Measurements from ENCODE around the gene LRP6. TPM values are rescaled to one million over a fixed set of nuclear protein-coding genes. Genes with fewer than 3 reads are reported as not detected.

LRP6 gene
- total and polyA plus RNA-seq, 4 donors: 5.4 to 57.0 (median 25.5) TPM

DNA sequence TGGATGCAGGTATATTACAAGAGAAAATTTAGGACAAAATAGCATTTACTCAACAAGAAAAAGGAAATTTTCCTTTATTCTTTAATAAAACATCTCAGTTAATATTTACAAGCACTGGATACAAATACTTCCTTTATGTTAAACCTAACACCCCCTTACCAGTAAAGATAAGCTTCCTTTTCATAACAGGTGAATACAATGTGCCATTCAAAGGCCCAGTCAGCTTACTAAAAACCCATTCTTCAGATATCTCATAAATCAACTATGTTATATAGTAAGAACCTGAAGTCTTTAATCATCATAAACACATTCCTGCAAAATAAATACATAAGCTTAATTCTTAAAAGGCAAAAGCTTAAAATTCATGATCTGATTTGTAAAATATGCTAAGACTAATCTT lies 52.6 kb downstream of the LRP6 start:
- no peak for DNase-seq
- ATAC-seq (ENCODE audit: low FRiP score): no peak
- no peak overlapping the region for H3K27ac ChIP-seq (ENCODE audit: low read depth in 1 of 2, low read length in 2 of 2)

GRCh38 chr12:12212769-12213168 lies 54.1 kb downstream of the LRP6 start:
- Histone ChIP-seq H3K27ac (ENCODE audit: low read depth in 1 of 2, low read length in 2 of 2) (no peak overlapping the region), H3K27me3 (ENCODE audit: control insufficient read depth in 1 of 2, insufficient read depth in 2 of 2, low read length in 1 of 2) (no peaks in the 10 kb centered on the region), H3K4me1 (ENCODE audit: control insufficient read depth in 1 of 2, insufficient read depth in 2 of 2, low read length in 2 of 2) (no peaks in the 10 kb centered on the region), H3K36me3 (ENCODE audit: control insufficient read depth in 1 of 2, insufficient read depth in 2 of 2, low read length in 1 of 2) (no peaks in the 10 kb centered on the region), H3K9me3 (ENCODE audit: control insufficient read depth, low read length) (no peaks in the 10 kb centered on the region), H3K4me3 (ENCODE audit: low read length in 2 of 2) (no peak overlapping the region)
- intact Hi-C loops (cut with DNase I): no loop called here
- ATAC-seq (ENCODE audit: low FRiP score): no peak
- no peak for DNase-seq
- 91 to 93% methylated on average over 1 of the region's 1 CpG for WGBS, 2 donors

More for the DNA sequence above, 52.6 kb downstream of the LRP6 start:
- no peak overlapping the region for H3K4me3 ChIP-seq (ENCODE audit: low read length in 2 of 2)
- no peaks in the 10 kb centered on the region for H3K36me3 ChIP-seq (ENCODE audit: control insufficient read depth in 1 of 2, insufficient read depth in 2 of 2, low read length in 1 of 2)
- H3K27me3 ChIP-seq (ENCODE audit: control insufficient read depth in 1 of 2, insufficient read depth in 2 of 2, low read length in 1 of 2): no peaks in the 10 kb centered on the region
- intact Hi-C loops (cut with DNase I): no loop called here
- H3K9me3 ChIP-seq (ENCODE audit: control insufficient read depth, low read length): no peaks in the 10 kb centered on the region
- H3K4me1 ChIP-seq (ENCODE audit: control insufficient read depth in 1 of 2, insufficient read depth in 2 of 2, low read length in 2 of 2): no peaks in the 10 kb centered on the region

- 94% methylated on average over 5 of the region's 5 CpGs for WGBS, 2 donors
- intact Hi-C loops (cut with DNase I): no loop called here
- H3K36me3 ChIP-seq (ENCODE audit: control insufficient read depth in 1 of 2, insufficient read depth in 2 of 2, low read length in 1 of 2): no peaks in the 10 kb centered on the region
- no peaks in the 10 kb centered on the region for H3K27me3 ChIP-seq (ENCODE audit: control insufficient read depth in 1 of 2, insufficient read depth in 2 of 2, low read length in 1 of 2)
- no peak for DNase-seq
- no peaks in the 10 kb centered on the region for H3K4me1 ChIP-seq (ENCODE audit: control insufficient read depth in 1 of 2, insufficient read depth in 2 of 2, low read length in 2 of 2)
- no peak for ATAC-seq (ENCODE audit: low FRiP score)
- H3K9me3 ChIP-seq (ENCODE audit: control insufficient read depth, low read length): no peaks in the 10 kb centered on the region
- no peak overlapping the region for H3K4me3 ChIP-seq (ENCODE audit: low read length in 2 of 2)
- H3K27ac ChIP-seq (ENCODE audit: low read depth in 1 of 2, low read length in 2 of 2): no peak overlapping the region
These were observed 55.9 kb downstream of the LRP6 start for GRCh38 chr12:12210983-12211382.

GRCh38 chr12:12210416-12210815 lies 56.4 kb downstream of the LRP6 start:
- H3K27me3 ChIP-seq (ENCODE audit: control insufficient read depth in 1 of 2, insufficient read depth in 2 of 2, low read length in 1 of 2): no peaks in the 10 kb centered on the region
- DNase-seq (no peak), ATAC-seq (ENCODE audit: low FRiP score) (no peak)
- intact Hi-C loops (cut with DNase I): no loop called here
- no peaks in the 10 kb centered on the region for H3K4me1 ChIP-seq (ENCODE audit: control insufficient read depth in 1 of 2, insufficient read depth in 2 of 2, low read length in 2 of 2)
- no peak overlapping the region for H3K27ac ChIP-seq (ENCODE audit: low read depth in 1 of 2, low read length in 2 of 2)
- H3K4me3 ChIP-seq (ENCODE audit: low read length in 2 of 2): no peak overlapping the region
- WGBS, 2 donors: 83 to 89% methylated on average over 1 of the region's 1 CpG
- H3K36me3 ChIP-seq (ENCODE audit: control insufficient read depth in 1 of 2, insufficient read depth in 2 of 2, low read length in 1 of 2): no peaks in the 10 kb centered on the region
- no peaks in the 10 kb centered on the region for H3K9me3 ChIP-seq (ENCODE audit: control insufficient read depth, low read length)

DNA sequence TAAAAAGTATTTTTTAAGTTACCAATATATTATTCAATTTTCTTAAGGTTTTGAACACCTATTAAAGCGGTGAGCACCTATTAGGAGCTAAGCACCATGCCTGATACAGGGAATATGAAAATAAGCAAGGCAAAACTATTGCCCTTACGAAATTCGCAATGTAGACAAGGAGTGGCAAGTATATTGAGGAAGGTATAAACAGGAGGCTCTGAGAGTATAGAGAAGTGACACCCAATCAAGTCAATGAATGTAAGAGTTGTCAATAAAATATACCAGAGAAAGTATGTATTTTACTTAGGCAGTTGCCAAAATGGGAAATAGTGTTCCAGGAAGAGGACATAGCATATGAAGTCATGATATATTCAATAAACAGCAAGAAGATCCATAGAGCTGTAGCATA lies 57.2 kb downstream of the LRP6 start:
- no peaks in the 10 kb centered on the region for H3K9me3 ChIP-seq (ENCODE audit: control insufficient read depth, low read length)
- H3K4me1 ChIP-seq (ENCODE audit: control insufficient read depth in 1 of 2, insufficient read depth in 2 of 2, low read length in 2 of 2): no peaks in the 10 kb centered on the region
- no peaks in the 10 kb centered on the region for H3K27me3 ChIP-seq (ENCODE audit: control insufficient read depth in 1 of 2, insufficient read depth in 2 of 2, low read length in 1 of 2)
- no peaks in the 10 kb centered on the region for H3K36me3 ChIP-seq (ENCODE audit: control insufficient read depth in 1 of 2, insufficient read depth in 2 of 2, low read length in 1 of 2)
- whole genome bisulfite sequencing, 2 donors: 96 to 99% methylated on average over 3 of the region's 3 CpGs
- DNase-seq (no peak), ATAC-seq (ENCODE audit: low FRiP score) (no peak)
- intact Hi-C loops (cut with DNase I): no loop called here
- H3K27ac ChIP-seq (ENCODE audit: low read depth in 1 of 2, low read length in 2 of 2): no peak overlapping the region
- no peak overlapping the region for H3K4me3 ChIP-seq (ENCODE audit: low read length in 2 of 2)

DNA sequence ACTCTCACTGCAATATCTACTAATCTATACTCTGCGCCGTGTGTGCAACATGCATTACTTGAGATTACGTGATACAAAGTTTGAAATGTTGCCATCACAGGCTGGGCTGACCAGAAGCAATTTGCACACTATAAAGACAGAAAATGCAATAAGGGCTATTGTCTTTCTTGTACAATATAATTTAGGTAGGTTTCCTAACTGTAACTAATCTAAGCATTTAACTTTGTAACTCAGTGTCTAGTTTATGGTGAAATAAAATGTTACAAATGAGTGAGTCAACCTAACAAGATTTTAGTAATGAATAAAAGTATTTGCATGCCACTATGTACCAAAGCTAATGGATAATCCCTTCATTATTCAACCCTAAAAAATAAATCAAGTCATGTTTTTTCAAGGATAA lies 57.8 kb downstream of the LRP6 start:
- intact Hi-C loops (cut with DNase I): no loop called here
- 64 to 77% methylated on average over 3 of the region's 3 CpGs for WGBS, 2 donors
- H3K4me3 ChIP-seq (ENCODE audit: low read length in 2 of 2): no peak overlapping the region
- H3K27ac ChIP-seq (ENCODE audit: low read depth in 1 of 2, low read length in 2 of 2): no peak overlapping the region
- H3K36me3 ChIP-seq (ENCODE audit: control insufficient read depth in 1 of 2, insufficient read depth in 2 of 2, low read length in 1 of 2): no peaks in the 10 kb centered on the region
- H3K4me1 ChIP-seq (ENCODE audit: control insufficient read depth in 1 of 2, insufficient read depth in 2 of 2, low read length in 2 of 2): no peaks in the 10 kb centered on the region
- DNase-seq (no peak), ATAC-seq (ENCODE audit: low FRiP score) (no peak)
- H3K9me3 ChIP-seq (ENCODE audit: control insufficient read depth, low read length): no peaks in the 10 kb centered on the region
- H3K27me3 ChIP-seq (ENCODE audit: control insufficient read depth in 1 of 2, insufficient read depth in 2 of 2, low read length in 1 of 2): no peaks in the 10 kb centered on the region

DNA sequence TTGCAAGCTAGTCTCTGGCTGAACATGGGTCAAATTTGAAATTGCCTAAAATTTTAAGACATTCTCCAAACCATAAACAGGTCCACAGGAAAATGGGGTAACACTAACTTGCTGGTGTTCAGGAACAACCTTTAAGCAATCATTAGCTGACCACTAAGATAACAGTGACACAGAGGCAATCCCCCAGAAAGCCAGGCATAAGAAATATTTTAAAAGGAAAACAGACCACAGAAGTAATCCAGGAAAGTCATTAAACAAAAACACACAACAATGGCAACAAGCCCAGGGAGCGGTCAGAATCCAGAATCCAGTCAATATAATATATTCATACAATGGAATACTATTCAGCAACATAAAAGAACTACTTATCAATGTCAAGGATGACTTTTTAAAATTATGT lies 59.1 kb downstream of the LRP6 start:
- ATAC-seq (ENCODE audit: low FRiP score): no peak
- WGBS, 2 donors: 97% methylated on average over 1 of the region's 1 CpG

GRCh38 chr12:12206776-12207388 lies 60.0 kb downstream of the LRP6 start:
- Histone ChIP-seq H3K27me3 (ENCODE audit: control insufficient read depth in 1 of 2, insufficient read depth in 2 of 2, low read length in 1 of 2) (no peaks in the 10 kb centered on the region), H3K4me1 (ENCODE audit: control insufficient read depth in 1 of 2, insufficient read depth in 2 of 2, low read length in 2 of 2) (no peaks in the 10 kb centered on the region), H3K27ac (ENCODE audit: low read depth in 1 of 2, low read length in 2 of 2) (no peak overlapping the region), H3K9me3 (ENCODE audit: control insufficient read depth, low read length) (no peaks in the 10 kb centered on the region), H3K4me3 (ENCODE audit: low read length in 2 of 2) (no peak overlapping the region), H3K36me3 (ENCODE audit: control insufficient read depth in 1 of 2, insufficient read depth in 2 of 2, low read length in 1 of 2) (no peaks in the 10 kb centered on the region)
- WGBS, 2 donors: 86 to 87% methylated on average over 5 of the region's 5 CpGs
- no peak for ATAC-seq (ENCODE audit: low FRiP score)
- no peak for DNase-seq
- intact Hi-C loops (cut with DNase I): no loop called here

More for the DNA sequence above, 59.1 kb downstream of the LRP6 start:
- H3K9me3 ChIP-seq (ENCODE audit: control insufficient read depth, low read length): no peaks in the 10 kb centered on the region
- H3K4me3 ChIP-seq (ENCODE audit: low read length in 2 of 2): no peak overlapping the region
- H3K27me3 ChIP-seq (ENCODE audit: control insufficient read depth in 1 of 2, insufficient read depth in 2 of 2, low read length in 1 of 2): no peaks in the 10 kb centered on the region
- no peaks in the 10 kb centered on the region for H3K4me1 ChIP-seq (ENCODE audit: control insufficient read depth in 1 of 2, insufficient read depth in 2 of 2, low read length in 2 of 2)
- no peaks in the 10 kb centered on the region for H3K36me3 ChIP-seq (ENCODE audit: control insufficient read depth in 1 of 2, insufficient read depth in 2 of 2, low read length in 1 of 2)
- no peak for DNase-seq
- intact Hi-C loops (cut with DNase I): no loop called here
- H3K27ac ChIP-seq (ENCODE audit: low read depth in 1 of 2, low read length in 2 of 2): no peak overlapping the region

DNA sequence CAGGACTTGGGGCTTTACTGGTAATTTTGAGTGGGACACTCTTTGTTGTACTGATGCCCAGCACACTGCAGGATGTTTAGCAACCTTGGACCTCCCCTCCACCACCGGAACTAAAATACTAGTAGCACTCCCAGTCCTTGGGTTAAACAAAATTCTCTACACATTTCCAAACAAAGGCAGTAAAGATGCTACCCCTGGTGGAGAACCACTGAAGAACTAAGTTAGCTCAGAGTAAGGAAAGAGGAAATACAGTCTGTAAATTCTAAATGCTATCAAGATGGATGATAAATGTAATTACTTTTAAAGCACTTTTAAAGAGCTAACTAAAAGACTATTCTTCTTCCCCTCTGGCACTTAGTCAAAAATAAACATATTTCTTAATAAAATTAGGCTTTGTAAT lies 64.1 kb downstream of the LRP6 start:
- Histone ChIP-seq H3K4me1 (ENCODE audit: control insufficient read depth in 1 of 2, insufficient read depth in 2 of 2, low read length in 2 of 2) (peaks cover 0 to 3% of the 10 kb centered on the region in 2 donors), H3K27me3 (ENCODE audit: control insufficient read depth in 1 of 2, insufficient read depth in 2 of 2, low read length in 1 of 2) (no peaks in the 10 kb centered on the region), H3K27ac (ENCODE audit: low read depth in 1 of 2, low read length in 2 of 2) (no peak overlapping the region), H3K36me3 (ENCODE audit: control insufficient read depth in 1 of 2, insufficient read depth in 2 of 2, low read length in 1 of 2) (no peaks in the 10 kb centered on the region), H3K4me3 (ENCODE audit: low read length in 2 of 2) (no peak overlapping the region), H3K9me3 (ENCODE audit: control insufficient read depth, low read length) (no peaks in the 10 kb centered on the region)
- DNase-seq (no peak), ATAC-seq (ENCODE audit: low FRiP score) (no peak)
- WGBS, 2 donors: 61 to 68% methylated on average over 1 of the region's 1 CpG
- intact Hi-C loops (cut with DNase I): no loop called here
